T1000 (cell line): ENCODE data around the gene EPHA1.
"Not testable (repeated sequence)": the region's sequence is repeated elsewhere in the genome, so short reads cannot be mapped to it uniquely, and the experiment has no call there.

ENCODE experiments used
- DNase-seq: peaks from one replicate; lab custom pipeline; 2025; ENCODE audit warnings: mixed read lengths; lab: John Stamatoyannopoulos, UW

EPHA1 gene

GRCh38 chr7:143405173-143406001 lies 3.3 kb downstream of the EPHA1 start:
- DNase-seq, result no peak

- DNase-seq, result not testable (repeated sequence)
These were observed 6.4 kb downstream of the EPHA1 start for GRCh38 chr7:143402233-143402632.

- DNase-seq, result no peak
These were observed 7.4 kb downstream of the EPHA1 start for GRCh38 chr7:143401265-143401664.

GRCh38 chr7:143399642-143400041 lies 9.0 kb downstream of the EPHA1 start:
- DNase-seq, result no peak

- DNase-seq, result no peak
These were observed 9.5 kb downstream of the EPHA1 start for GRCh38 chr7:143399151-143399550.

- no peak for DNase-seq
These were observed 10.0 kb downstream of the EPHA1 start for GRCh38 chr7:143398616-143399015.

GRCh38 chr7:143397710-143398530 lies 10.7 kb downstream of the EPHA1 start:
- DNase-seq, result no peak

GRCh38 chr7:143396625-143397556 lies 11.8 kb downstream of the EPHA1 start:
- DNase-seq, result no peak

- DNase-seq, result no peak
These were observed 12.5 kb downstream of the EPHA1 start for GRCh38 chr7:143396182-143396581.

GRCh38 chr7:143395187-143396149 lies 13.2 kb downstream of the EPHA1 start:
- no peak for DNase-seq

GRCh38 chr7:143394777-143395176 lies 13.9 kb downstream of the EPHA1 start:
- DNase-seq, result no peak

- no peak for DNase-seq
These were observed 14.6 kb downstream of the EPHA1 start for GRCh38 chr7:143394068-143394467.

GRCh38 chr7:143393267-143394041 lies 15.2 kb downstream of the EPHA1 start:
- DNase-seq, result no peak

- no peak for DNase-seq
These were observed 15.8 kb downstream of the EPHA1 start for GRCh38 chr7:143392875-143393266.

GRCh38 chr7:143392427-143392826 lies 16.2 kb downstream of the EPHA1 start:
- not testable (repeated sequence) for DNase-seq

- DNase-seq, result no peak
These were observed 16.9 kb downstream of the EPHA1 start for GRCh38 chr7:143391462-143392404.

- DNase-seq, result no peak
These were observed 17.8 kb downstream of the EPHA1 start for GRCh38 chr7:143390773-143391317.

GRCh38 chr7:143390104-143390772 lies 18.4 kb downstream of the EPHA1 start:
- DNase-seq, result no peak
